ENCODE measurements around the gene DOHH.

The DOHH gene

DNA sequence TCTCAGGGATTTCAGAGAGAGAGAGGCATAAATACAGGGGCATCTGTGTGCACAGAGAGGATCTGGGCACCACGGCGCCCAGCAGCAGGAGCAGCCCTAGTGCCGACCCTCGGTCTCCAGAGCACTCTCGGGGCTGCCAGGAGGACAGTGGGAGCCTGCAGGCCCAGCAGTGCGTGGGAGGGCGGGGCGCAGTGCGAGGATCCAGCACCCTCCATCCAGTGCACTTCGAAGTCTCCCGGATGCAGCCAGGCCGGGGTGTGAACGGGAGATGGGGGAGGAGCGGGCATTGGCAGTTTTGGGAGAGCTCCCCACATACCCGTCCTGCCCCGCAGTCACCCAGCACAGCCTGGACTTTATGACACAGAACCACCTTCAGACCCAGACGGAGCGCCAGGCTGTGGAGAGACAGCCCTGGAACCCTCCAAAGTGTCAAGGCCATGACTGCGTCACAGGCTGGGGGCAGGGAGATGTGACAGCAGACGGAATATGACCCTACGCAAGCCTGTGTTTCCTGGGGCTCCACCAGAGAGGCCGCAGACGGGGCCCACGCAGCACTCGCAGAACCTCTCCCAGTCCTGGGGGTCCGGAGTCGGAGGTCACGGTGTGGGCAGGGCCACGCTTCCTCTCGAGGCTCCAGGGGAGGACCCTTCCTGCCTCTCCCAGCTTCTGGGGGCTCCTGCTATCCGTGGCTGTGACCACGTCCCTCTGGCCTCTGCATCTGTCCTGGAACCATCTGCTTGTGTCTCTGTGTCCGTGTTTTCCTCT lies 23.8 kb upstream of the DOHH start:
- Histone ChIP-seq H3K79me2 (ENCODE audit: insufficient read depth, low read length) (no peaks in the 10 kb centered on the region), H3K27me3 (ENCODE audit: insufficient read depth, low read length) (no peaks in the 10 kb centered on the region), H3K27ac (ENCODE audit: low read depth, low read length, poor library complexity, severe bottlenecking) (no peak overlapping the region), H3K4me2 (ENCODE audit: low read length) (no peak overlapping the region), H3K9me3 (ENCODE audit: low read length) (no peaks in the 10 kb centered on the region), H3K36me3 (ENCODE audit: insufficient read depth, low read length) (peaks cover 49% of the 10 kb centered on the region), H2AFZ (ENCODE audit: low read length) (no peak overlapping the region), H3K9ac (ENCODE audit: low read length) (no peak overlapping the region), H3K4me3 (ENCODE audit: low read depth, low read length, poor library complexity, severe bottlenecking) (no peak overlapping the region), H3F3A (ENCODE audit: insufficient read depth, low read length) (no peaks in the 10 kb centered on the region), H4K20me1 (ENCODE audit: insufficient read depth, low read length) (no peaks in the 10 kb centered on the region), H3K9me2 (ENCODE audit: low read depth, low read length) (no peaks in the 10 kb centered on the region), H3K4me1 (ENCODE audit: insufficient read depth, low read length, severe bottlenecking) (no peaks in the 10 kb centered on the region)
- TF ChIP-seq EZH2 (IDR thresholded peaks at IDR 0.05; ENCODE audit: borderline replicate concordance, low read length) = no peak
- TF ChIP-seq, protein P1, sequence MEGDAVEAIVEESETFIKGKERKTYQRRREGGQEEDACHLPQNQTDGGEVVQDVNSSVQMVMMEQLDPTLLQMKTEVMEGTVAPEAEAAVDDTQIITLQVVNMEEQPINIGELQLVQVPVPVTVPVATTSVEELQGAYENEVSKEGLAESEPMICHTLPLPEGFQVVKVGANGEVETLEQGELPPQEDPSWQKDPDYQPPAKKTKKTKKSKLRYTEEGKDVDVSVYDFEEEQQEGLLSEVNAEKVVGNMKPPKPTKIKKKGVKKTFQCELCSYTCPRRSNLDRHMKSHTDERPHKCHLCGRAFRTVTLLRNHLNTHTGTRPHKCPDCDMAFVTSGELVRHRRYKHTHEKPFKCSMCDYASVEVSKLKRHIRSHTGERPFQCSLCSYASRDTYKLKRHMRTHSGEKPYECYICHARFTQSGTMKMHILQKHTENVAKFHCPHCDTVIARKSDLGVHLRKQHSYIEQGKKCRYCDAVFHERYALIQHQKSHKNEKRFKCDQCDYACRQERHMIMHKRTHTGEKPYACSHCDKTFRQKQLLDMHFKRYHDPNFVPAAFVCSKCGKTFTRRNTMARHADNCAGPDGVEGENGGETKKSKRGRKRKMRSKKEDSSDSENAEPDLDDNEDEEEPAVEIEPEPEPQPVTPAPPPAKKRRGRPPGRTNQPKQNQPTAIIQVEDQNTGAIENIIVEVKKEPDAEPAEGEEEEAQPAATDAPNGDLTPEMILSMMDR (IDR thresholded peaks at IDR 0.05; ENCODE audit: low read length) = no peak

- Histone ChIP-seq H3K9me3 (ENCODE audit: low read length) (no peaks in the 10 kb centered on the region), H3F3A (ENCODE audit: insufficient read depth, low read length) (no peaks in the 10 kb centered on the region), H3K36me3 (ENCODE audit: insufficient read depth, low read length) (peaks cover 49% of the 10 kb centered on the region), H3K27me3 (ENCODE audit: insufficient read depth, low read length) (no peaks in the 10 kb centered on the region), H3K9me2 (ENCODE audit: low read depth, low read length) (no peaks in the 10 kb centered on the region), H3K4me2 (ENCODE audit: low read length) (no peak overlapping the region), H3K4me3 (ENCODE audit: low read depth, low read length, poor library complexity, severe bottlenecking) (no peak overlapping the region), H4K20me1 (ENCODE audit: insufficient read depth, low read length) (no peaks in the 10 kb centered on the region), H2AFZ (ENCODE audit: low read length) (no peak overlapping the region), H3K79me2 (ENCODE audit: insufficient read depth, low read length) (no peaks in the 10 kb centered on the region), H3K9ac (ENCODE audit: low read length) (no peak overlapping the region), H3K27ac (ENCODE audit: low read depth, low read length, poor library complexity, severe bottlenecking) (no peak overlapping the region), H3K4me1 (ENCODE audit: insufficient read depth, low read length, severe bottlenecking) (no peaks in the 10 kb centered on the region)
- TF ChIP-seq, protein P1 (IDR thresholded peaks at IDR 0.05; ENCODE audit: low read length) = no peak
- TF ChIP-seq EZH2 (IDR thresholded peaks at IDR 0.05; ENCODE audit: borderline replicate concordance, low read length) = no peak
Observed at GRCh38 chr19:3523361-3524077, 23.0 kb upstream of the DOHH start.

DNA sequence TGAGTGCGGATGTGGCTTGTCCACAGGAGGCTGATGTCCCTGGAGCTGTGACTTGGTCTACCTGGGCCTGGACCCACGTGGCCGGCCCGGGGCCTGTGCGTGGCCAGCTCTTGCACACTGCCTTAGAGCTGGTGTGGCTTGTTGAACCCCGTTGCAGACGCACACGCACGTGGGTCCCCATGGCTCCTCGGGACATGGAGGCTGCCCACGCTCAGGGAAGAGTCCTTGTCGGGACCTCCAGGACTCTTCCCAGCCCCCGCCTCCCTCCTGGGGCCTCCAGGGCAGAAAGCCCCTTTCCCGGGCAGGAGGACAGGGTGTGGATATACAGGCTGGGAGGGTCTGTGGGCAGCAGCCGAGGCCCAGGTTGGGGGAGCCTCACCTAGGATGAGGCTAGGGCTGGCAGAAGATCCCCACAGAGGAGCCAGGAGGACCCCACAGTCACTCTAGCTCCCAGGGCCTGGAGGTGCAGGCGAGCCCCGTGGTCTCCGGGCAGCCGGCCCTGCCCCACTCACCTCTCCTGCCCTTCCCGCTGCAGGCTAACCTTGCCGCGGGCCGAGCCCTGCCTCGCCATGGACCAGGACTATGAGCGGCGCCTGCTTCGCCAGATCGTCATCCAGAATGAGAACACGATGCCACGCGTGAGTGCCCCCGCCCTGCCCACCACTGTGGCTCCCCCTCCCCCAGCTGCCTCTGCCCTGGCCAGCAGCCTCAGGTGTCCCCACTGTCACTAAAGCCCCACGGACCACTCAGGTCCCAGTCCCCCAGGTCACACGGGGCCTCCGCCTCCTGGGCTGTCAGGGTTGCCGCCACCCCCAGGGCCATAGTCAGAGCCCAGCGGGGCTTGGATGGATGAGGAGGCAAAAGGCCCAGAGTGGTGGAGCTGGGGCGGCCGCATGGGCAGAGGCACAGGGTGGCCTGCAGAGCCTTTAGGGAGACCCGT lies 22.2 kb upstream of the DOHH start:
- Histone ChIP-seq H3K27ac (ENCODE audit: low read depth, low read length, poor library complexity, severe bottlenecking) (no peak overlapping the region), H3K27me3 (ENCODE audit: insufficient read depth, low read length) (no peaks in the 10 kb centered on the region), H3K9me3 (ENCODE audit: low read length) (no peaks in the 10 kb centered on the region), H2AFZ (ENCODE audit: low read length) (no peak overlapping the region), H3K4me3 (ENCODE audit: low read depth, low read length, poor library complexity, severe bottlenecking) (no peak overlapping the region), H3F3A (ENCODE audit: insufficient read depth, low read length) (no peaks in the 10 kb centered on the region), H3K79me2 (ENCODE audit: insufficient read depth, low read length) (no peaks in the 10 kb centered on the region), H3K9ac (ENCODE audit: low read length) (no peak overlapping the region), H3K9me2 (ENCODE audit: low read depth, low read length) (no peaks in the 10 kb centered on the region), H4K20me1 (ENCODE audit: insufficient read depth, low read length) (no peaks in the 10 kb centered on the region), H3K4me2 (ENCODE audit: low read length) (no peak overlapping the region), H3K4me1 (ENCODE audit: insufficient read depth, low read length, severe bottlenecking) (no peaks in the 10 kb centered on the region), H3K36me3 (ENCODE audit: insufficient read depth, low read length) (peaks cover 49% of the 10 kb centered on the region)
- TF ChIP-seq, protein P1 (IDR thresholded peaks at IDR 0.05; ENCODE audit: low read length) = no peak
- TF ChIP-seq EZH2 (IDR thresholded peaks at IDR 0.05; ENCODE audit: borderline replicate concordance, low read length) = no peak
